ENCODE measurements around the gene NUP188.

- TF ChIP-seq POLR2A (IDR thresholded peaks at IDR 0.05; ENCODE audit: low read length) = no peak
- TF ChIP-seq GATA1 (IDR thresholded peaks at IDR 0.05; ENCODE audit: low read depth, low read length) = no peak
These were observed 106.8 kb downstream of the NUP188 start for GRCh38 chr9:129054163-129054851.
